ENCODE results near the gene SYT17.

The SYT17 gene

GRCh38 chr16:19138601-19139000, 29.4 kb upstream of the SYT17 start:
- H3K4me3 ChIP-seq (replicated peaks; ENCODE audit: low read depth, low read length): no peak overlapping the region
- peak; percentile 82 for DNase-seq (ENCODE audit: low read depth)
- no peak for TF ChIP-seq CTCF (IDR thresholded peaks at IDR 0.05; ENCODE audit: low read length, missing control alignments)

GRCh38 chr16:19139436-19140091, 28.5 kb upstream of the SYT17 start:
- DNase-seq (ENCODE audit: low read depth): no peak
- H3K4me3 ChIP-seq (replicated peaks; ENCODE audit: low read depth, low read length): no peak overlapping the region
- no peak for TF ChIP-seq CTCF (IDR thresholded peaks at IDR 0.05; ENCODE audit: low read length, missing control alignments)

- no peak for DNase-seq (ENCODE audit: low read depth)
- no peak overlapping the region for H3K4me3 ChIP-seq (replicated peaks; ENCODE audit: low read depth, low read length)
- no peak for TF ChIP-seq CTCF (IDR thresholded peaks at IDR 0.05; ENCODE audit: low read length, missing control alignments)
Measured at GRCh38 chr16:19140396-19140795, 27.6 kb upstream of the SYT17 start.

- DNase-seq (ENCODE audit: low read depth): no peak
Measured at GRCh38 chr16:19142939-19143598, 25.0 kb upstream of the SYT17 start.

GRCh38 chr16:19143599-19143956, 24.5 kb upstream of the SYT17 start:
- no peak for DNase-seq (ENCODE audit: low read depth)
- TF ChIP-seq CTCF (IDR thresholded peaks at IDR 0.05; ENCODE audit: low read length, missing control alignments): no peak
- no peak overlapping the region for H3K4me3 ChIP-seq (replicated peaks; ENCODE audit: low read depth, low read length)

More at GRCh38 chr16:19142939-19143598, 25.0 kb upstream of the SYT17 start:
- H3K4me3 ChIP-seq (replicated peaks; ENCODE audit: low read depth, low read length): no peak overlapping the region
- no peak for TF ChIP-seq CTCF (IDR thresholded peaks at IDR 0.05; ENCODE audit: low read length, missing control alignments)

GRCh38 chr16:19145010-19145409, 23.0 kb upstream of the SYT17 start:
- TF ChIP-seq CTCF (IDR thresholded peaks at IDR 0.05; ENCODE audit: low read length, missing control alignments): no peak
- DNase-seq (ENCODE audit: low read depth): no peak
- H3K4me3 ChIP-seq (replicated peaks; ENCODE audit: low read depth, low read length): no peak overlapping the region

- no peak for TF ChIP-seq CTCF (IDR thresholded peaks at IDR 0.05; ENCODE audit: low read length, missing control alignments)
- no peak overlapping the region for H3K4me3 ChIP-seq (replicated peaks; ENCODE audit: low read depth, low read length)
- DNase-seq (ENCODE audit: low read depth): no peak
Measured at GRCh38 chr16:19147126-19147525, 20.9 kb upstream of the SYT17 start.

Measured in fibroblast of pulmonary artery (primary cell).